Ramos (cell line): ENCODE measurements around the gene KRTAP10-8.
"Not testable (repeated sequence)": the region's sequence is repeated elsewhere in the genome, so short reads cannot be mapped to it uniquely, and the experiment has no call there.

ENCODE experiments used
- in situ Hi-C: fragments of 300-500 bp; cut with MboI; formaldehyde crosslinking; loops from one replicate; pipeline ENCODE4 v1.14.3; 2022; ENCODE audit warnings: low sequenced_read_pairs; ENCODE audit not compliant: unreplicated experiment

Gene KRTAP10-8

DNA sequence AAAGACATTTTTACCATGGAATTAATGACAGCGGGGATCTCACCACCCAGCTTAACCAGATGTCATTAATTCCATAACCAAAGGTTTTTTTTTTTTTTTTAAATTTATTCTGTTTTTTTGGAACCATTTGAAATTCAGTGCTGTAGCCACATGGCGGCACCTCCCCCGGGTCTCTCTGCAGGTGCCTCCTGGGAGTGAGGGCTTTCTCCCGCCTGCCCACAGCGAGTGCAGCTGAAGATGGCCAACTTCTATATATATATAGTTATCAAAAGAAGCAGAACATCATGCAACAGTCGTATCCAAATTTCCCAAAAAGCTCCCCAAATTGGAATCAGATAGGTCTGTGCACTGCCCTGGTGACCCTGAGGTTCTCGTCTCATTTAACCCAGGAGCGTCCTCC is 3.6 kb downstream of the KRTAP10-8 start:
- in situ Hi-C loops = no loop called here

DNA sequence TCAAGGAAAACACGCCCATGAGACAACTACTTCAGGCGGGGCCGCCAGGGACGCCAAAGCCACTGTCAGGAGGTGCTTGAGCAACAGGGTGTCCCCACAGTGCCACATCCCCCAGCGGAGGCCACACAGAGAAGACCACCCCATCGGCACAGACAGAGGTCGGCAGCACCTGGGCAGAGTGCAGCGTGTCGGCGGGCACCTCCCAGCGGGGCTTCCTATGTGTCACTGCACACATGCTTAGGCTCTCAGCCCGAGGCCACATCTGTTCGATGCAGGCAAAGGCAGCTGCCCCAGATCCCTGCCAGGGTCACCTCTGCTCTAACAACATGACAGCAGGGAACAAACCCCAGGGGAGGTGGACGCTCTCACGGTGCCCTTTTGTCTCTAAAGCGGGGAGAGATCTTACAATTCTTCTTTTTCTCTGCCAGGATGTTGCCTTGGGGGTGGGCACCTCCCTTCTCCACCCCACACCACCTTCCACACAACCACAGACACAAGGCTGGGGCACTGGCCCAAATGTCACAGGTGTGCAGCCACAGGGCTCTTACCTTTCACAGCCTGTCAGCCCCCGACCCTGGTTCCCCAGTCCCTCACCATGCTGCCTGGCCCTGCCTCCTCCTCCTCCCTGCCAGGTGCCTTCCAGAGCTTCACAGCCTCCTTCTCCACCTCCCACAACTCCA is 4.2 kb downstream of the KRTAP10-8 start:
- in situ Hi-C loops = no loop called here

DNA sequence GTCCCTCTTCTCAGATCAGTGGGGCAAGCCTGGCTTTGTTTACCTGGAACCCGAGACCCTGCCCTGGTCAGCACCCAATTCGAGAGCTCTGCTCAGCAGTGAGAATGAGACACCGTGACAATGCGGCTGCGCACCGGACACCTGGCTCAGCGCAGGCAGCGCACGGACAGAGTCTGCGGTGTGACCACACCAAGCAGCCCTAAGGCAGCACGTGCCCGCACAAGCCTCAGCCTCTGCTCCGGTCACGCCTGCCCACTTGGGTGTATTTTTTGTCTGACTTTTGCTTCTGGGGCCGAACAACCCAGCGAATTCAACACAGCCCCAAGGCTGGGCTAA is 4.7 kb downstream of the KRTAP10-8 start:
- in situ Hi-C loops = no loop called here

DNA sequence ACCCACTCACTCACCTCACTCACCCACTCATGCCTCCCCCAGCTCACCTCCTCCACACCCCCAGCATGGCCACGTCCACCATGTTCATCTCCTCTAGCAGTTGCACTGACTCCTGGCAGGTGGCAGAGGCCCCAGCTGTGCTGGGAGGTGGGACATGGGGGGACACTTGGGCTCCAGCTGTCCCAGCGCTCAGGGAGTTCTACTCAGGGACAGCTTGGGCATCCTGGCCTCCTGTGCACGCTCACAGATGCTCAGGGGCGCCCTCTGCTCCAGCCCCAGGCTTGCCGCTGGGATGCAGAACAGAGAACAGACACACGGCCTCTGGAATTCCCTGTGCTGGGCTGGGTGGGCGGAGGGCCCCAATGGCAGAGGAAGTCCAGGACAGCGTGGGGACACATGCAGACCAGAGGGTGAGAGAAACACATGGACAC is 5.2 kb downstream of the KRTAP10-8 start:
- in situ Hi-C loops = no loop called here

DNA sequence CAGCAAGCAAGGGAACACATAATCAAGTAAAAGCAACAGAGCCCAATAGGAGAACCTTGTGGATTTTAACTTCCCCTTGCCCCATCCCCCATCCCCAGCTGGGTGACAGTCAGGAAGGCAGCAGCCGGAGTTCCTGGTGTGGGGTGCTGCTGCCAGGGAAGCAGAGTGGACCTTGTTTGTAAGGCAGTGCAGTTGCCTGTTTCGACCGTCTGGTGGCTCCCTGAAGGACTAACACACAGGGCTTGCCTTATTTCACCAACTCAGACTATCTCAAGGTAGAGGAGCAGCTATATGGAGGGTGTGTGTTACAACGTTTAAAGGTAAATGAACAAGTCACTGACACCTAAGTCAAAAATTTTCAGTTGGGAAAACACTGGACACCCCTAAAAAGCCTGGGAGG is 6.6 kb downstream of the KRTAP10-8 start:
- in situ Hi-C loops = no loop called here

DNA sequence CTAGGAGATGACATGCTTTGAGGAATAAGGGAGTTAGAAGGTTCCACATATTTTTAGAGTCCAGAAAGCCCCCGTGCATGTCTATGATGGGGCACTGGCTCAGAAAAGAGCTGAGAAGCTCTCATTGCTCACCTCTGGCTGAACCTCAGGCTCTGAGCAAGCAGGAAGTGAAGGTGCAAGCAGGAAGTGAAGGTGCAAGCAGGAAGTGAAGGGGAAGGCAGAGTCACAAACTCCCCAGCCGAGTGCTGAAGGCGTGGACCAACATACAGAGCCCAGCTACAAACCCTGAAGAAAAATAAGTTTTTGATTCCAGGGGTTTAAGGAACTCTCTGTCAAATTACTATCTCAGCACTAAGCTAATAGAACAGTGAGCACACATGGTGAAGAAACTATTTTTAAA is 7.0 kb downstream of the KRTAP10-8 start:
- in situ Hi-C loops = no loop called here

DNA sequence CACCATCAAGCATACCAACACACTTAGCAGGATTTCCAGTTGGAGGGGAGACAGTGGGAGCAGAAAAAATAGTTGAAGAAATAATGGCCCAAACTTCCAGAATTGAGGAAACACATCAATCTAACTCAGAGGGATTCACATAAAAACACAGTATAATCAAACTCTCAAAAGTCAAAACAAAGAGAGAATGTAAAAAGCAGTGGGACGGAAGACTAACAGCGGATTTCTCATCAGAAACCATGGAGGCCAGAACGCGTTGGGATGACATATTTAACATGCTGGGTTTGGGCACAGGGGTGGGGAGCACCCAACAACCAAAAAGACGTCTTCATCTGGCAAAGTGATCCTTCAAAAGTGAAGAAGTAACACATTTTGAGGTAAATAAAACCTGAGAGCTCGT is 8.0 kb downstream of the KRTAP10-8 start:
- in situ Hi-C loops = no loop called here

DNA sequence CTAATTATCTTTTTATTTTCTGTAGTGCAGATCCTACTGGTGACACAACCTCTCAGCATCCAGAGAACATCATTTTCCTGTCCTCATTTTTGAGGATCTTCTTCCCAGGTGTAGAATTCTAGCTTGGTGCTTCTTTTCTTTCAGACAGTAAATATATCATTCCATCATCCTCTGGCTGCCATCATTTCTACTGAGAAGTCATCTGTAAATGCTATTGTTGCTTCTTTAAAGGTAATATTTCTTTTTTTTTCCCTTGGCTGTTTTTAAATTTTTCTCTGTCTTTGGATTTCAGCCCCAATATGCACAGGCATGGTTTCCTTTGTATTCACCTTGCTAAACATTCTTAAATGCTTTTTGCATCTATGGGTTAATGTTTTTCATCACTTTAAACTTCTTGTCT is 11.7 kb downstream of the KRTAP10-8 start:
- in situ Hi-C loops = no loop called here

DNA sequence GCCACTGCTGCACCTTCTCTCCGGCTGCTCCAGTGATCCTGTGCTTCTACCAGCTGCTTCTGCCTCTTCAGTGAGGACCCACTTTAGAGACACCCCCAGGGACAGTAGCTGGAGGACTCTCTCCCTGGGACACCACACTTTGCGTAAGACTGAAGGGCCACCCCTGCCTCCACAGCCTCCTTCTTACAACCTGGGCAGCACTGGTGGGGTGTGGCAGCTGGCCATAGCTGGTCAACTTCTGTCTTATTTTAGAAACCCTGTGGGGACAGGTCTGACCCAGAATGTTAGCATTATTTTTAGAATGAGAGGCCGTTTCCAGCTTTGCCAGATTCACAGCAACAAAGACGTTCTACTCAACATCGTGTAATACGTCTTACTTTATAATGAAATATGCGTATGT is 13.9 kb downstream of the KRTAP10-8 start:
- in situ Hi-C loops = no loop called here

DNA sequence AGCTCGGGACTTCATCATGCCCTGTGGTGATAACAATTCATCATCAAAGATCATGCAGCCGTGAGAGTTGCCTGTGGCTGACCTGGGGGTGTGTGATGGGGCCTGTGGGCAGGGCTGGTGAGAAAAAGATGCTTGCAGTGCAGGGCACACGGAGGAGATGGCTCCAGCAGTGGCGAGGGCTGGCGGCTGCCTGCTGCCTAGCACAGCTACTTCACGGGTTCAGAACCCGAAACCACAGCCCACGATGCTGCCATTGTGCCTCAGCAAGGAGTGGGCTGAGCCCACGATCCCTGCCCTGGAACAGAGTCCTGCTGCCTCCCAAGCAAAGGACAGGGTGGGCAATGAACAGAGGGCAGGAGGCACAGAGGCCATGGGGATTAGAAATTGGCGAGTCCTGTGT is 14.4 kb downstream of the KRTAP10-8 start:
- in situ Hi-C loops = no loop called here

DNA sequence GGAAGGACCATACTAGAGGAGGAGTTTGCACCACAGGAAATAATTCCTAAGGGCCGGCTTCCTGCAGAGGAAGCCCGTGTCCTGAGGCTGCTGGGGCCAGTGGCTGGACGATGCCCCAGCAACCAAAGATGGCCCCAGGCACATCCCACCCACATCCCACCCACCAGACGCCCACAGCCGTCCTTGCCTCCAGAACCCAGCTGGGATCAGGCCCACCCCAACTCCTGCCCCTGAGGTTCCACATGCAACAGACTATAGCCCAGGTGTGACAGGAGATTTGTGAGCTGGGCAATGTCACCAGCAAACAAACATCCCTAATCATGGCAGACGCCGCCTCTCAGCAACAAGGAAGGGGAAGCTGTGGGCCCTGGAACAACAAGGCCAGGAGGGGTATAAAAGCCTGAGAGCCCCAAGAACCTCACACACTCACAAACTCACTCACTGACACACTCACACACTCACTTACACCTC is 14.8 kb downstream of the KRTAP10-8 start, which contains the start of gene KRTAP10-9:
TSS of gene KRTAP10-9 (plus strand) at position 421 of the 471 bp plus-strand sequence. CDS start 79 bp downstream, outside the sequence.
- in situ Hi-C loops = no loop called here

DNA sequence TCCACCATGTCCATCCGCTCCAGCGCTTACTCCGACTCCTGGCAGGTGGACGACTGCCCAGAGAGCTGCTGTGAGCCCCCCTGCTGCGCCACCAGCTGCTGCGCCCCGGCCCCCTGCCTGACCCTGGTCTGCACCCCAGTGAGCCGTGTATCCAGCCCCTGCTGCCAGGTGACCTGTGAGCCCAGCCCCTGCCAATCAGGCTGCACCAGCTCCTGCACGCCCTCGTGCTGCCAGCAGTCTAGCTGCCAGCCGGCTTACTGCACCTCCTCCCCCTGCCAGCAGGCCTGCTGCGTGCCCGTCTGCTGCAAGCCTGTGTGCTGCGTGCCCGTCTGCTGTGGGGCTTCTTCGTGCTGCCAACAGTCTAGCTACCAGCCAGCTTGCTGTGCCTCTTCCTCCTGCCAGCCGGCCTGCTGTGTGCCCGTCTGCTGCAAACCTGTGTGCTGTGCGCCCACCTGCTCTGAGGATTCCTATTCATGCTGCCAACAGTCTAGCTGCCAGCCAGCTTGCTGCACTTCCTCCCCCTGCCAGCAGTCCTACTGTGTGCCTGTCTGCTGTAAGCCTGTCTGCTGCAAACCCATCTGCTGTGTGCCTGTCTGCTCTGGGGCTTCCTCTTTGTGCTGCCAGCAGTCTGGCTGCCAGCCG is 15.4 kb downstream of the KRTAP10-8 start:
- in situ Hi-C loops = not testable (repeated sequence)

DNA sequence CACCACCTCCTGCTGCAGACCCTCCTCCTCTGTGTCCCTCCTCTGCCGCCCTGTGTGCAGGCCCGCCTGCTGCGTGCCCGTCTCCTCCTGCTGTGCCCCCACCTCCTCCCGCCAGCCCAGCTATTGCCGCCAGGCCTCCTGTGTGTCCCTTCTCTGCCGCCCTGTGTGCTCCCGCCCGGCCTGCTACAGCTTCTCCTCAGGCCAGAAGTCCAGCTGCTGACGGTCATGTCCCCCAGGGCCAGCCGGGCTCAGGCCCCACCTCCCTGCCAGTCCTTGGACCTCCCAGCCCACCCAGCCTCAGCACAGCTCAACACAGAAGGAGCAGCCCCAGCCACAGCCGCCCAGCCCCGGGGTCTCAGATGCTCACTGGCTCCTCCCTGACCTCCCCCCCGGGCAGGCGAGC is 16.0 kb downstream of the KRTAP10-8 start:
- in situ Hi-C loops = not testable (repeated sequence)

DNA sequence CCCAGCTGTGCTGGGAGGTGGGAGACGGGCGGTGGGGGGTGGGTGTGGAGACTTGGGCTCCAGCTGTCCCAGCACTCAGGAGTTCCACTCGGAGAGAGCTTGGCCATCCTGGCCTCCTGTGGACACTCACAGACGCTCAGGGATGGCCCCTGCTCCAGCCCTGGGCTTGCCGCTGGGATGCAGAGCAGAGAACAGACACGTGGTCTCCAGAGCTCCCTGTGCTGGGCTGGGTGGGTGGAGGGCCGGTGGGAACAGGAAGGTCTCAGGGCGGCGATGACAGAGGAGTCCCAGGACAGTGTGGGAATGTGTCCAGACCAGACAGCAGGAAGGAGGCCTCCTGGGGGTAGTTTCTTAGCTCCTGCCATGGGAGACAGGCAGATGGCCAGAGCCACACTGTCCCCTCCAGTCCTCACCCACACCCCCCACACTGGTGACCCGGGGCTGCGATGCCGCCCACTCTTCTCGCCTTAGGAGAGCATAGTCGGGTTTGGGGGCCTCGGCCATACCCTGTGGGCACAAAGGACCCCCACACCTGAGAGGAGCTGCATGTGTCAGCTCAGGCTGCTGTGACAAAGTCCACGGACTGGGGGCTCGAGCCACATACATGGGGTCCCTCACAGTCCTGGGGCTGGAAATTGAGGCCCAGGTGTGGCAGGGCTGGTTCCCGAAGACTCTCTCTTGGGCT is 17.0 kb downstream of the KRTAP10-8 start:
- in situ Hi-C loops = no loop called here

DNA sequence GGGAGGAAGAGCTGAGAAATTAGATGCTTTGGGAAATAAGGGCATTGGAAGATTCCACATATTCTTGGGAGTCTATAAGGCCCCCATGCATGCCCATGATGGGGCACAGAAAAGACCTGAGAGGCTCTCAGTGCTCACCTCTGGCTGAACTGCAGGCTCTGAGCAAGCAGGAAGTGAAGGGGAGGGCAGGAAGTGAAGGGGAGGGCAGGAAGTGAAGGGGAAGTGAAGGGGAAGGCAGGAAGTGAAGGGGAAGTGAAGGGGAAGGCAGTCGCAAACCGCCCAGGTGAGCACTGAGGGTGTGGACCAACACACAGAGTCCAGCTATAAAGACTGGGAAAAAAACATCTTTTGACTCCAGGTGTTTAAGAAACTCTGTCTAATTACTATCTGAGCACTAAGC is 18.6 kb downstream of the KRTAP10-8 start:
- in situ Hi-C loops = no loop called here

DNA sequence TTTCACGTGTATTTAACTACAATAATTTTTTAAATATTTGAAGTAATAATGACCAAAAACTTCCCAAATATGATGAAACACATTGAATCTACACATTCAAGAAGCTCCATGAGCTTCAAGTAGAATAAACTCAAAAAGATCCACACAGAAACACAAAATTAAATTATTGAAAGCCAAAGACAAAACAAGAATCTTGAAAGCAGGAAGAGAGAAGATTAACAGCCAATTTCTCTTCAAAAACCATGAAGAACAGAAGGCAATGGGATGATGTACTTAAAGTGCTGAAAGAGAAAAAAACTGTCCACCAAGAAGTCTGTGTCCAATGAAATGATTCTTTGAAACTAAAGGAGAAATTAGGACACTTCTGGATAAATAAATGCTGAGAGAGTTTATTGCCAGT is 20.2 kb downstream of the KRTAP10-8 start:
- in situ Hi-C loops = no loop called here

DNA sequence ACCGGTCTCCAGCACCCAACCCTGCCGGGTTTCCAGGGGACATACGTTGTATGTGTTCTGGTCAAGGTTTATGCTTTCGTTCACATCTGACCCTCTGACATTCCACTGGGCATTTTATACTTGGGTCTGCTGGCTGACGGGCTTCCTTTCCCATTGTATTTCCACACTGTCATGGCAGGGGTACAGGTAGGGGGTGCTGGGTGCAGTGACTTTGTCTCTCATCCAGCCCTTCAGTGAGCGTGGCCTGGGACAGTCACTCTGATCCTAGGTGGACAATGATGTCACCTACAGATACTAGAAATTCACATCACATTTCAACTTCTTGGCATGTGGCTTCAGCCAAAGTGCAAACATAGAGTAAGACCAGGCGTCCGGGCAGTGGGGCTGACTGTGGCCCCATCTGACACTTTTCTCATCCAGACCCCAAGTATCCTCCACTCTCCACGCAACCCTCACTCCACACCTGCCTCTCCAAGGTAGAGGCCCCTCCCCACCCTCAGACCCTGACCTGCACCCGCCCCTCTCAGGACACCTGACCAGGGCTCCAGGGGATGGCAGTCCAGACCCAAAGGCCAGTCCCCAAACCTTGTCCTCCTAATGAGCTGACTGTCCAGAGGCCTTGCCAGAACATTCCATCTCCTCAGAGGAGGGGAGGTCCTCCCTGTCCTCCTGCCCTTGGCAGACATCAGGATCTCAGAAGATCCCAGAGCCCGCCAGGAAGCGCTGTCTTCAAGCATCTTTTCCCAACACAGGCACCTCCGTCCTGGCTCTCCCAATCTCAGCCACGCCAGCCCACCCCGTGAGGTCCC is 24.5 kb downstream of the KRTAP10-8 start:
- in situ Hi-C loops = no loop called here

DNA sequence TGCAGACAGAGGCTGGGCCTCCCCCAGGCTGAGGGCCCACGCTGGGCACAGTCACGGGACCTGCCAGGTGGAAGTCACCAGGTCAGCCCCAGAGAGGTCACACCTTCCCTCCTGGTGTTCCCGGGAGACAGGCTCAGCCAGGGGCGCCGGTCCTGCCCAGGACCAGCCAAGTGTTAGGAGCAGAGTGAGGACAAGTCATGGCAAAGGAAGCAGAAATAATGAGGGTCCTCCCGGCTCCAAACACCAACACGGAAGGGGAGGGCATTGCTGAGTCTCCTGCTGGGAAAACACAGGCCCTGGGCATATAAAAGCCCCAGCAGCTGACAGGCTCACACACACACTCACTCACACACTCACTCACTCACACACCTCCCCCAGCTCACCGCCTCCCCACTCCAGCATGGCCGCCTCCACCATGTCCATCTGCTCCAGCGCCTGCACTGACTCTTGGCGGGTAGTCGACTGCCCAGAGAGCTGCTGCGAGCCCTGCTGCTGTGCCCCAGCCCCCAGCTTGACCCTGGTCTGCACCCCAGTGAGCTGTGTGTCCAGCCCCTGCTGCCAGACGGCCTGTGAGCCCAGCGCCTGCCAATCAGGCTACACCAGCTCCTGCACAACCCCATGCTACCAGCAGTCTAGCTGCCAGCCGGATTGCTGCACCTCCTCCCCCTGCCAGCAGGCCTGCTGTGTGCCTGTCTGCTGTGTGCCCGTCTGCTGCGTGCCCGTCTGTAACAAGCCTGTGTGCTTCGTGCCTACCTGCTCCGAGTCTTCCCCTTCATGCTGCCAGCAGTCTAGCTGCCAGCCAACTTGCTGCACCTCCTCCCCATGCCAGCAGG is 25.4 kb downstream of the KRTAP10-8 start, which contains the start of gene KRTAP10-10:
TSS of gene KRTAP10-10 (plus strand) at position 339 of the 833 bp plus-strand sequence. CDS start at position 401, 62 bp downstream.
- in situ Hi-C loops = no loop called here

DNA sequence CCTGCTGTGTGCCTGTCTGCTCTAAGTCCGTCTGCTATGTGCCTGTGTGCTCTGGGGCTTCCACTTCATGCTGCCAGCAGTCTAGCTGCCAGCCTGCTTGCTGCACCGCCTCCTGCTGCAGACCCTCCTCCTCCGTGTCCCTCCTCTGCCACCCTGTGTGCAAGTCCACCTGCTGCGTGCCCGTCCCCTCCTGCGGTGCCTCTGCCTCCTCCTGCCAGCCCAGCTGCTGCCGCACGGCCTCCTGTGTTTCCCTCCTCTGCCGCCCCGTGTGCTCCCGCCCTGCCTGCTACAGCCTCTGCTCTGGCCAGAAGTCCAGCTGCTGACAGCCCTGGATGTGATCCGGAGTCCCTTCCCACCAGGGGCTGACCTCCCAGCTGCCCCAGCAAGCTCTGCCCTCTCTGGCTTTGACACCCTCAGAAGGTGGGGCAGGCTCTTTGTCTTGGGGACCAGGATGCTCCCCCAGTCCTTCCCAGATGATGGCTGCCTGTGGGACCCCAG is 26.0 kb downstream of the KRTAP10-8 start:
- in situ Hi-C loops = not testable (repeated sequence)
